Neural progenitor cell (in vitro differentiated cells): ENCODE data around the gene RABGGTA. TPM values are rescaled to one million over a fixed set of nuclear protein-coding genes. Genes with fewer than 3 reads are reported as not detected.

Source experiments
- DNase-seq: peaks from one replicate; pipeline ENCODE4 v3.0.0-alpha.2; 2016; ENCODE audit warnings: low spot score
- H2AFZ ChIP-seq: fragments of 200-600 bp; sonication (generic); replicated peaks from 2 replicates; pipeline ENCODE4 v1.6.1; 2016; ENCODE audit warnings: antibody characterized with exemption
- H3F3A ChIP-seq: fragments of 200-600 bp; sonication (generic); 2 replicates; pipeline ENCODE4 v1.6.1; 2016; ENCODE audit warnings: antibody characterized with exemption, low read depth
- H3K27ac ChIP-seq: fragments of 200-600 bp; sonication (generic); 2 replicates; pipeline ENCODE4 v1.5.1; 2016; ENCODE audit warnings: mild to moderate bottlenecking
- H3K27me3 ChIP-seq: fragments of 200-600 bp; sonication (generic); 2 replicates; pipeline ENCODE4 v1.6.1; 2016; ENCODE audit warnings: mild to moderate bottlenecking, moderate library complexity
- H3K36me3 ChIP-seq: fragments of 200-600 bp; sonication (generic); 2 replicates; pipeline ENCODE4 v1.5.1; 2016
- H3K4me1 ChIP-seq: fragments of 200-600 bp; sonication (generic); 2 replicates; pipeline ENCODE4 v1.6.1; 2016; ENCODE audit warnings: mixed run types
- H3K4me2 ChIP-seq: fragments of 200-600 bp; sonication (generic); 2 replicates; pipeline ENCODE4 v1.6.1; 2016
- H3K4me3 ChIP-seq: fragments of 200-600 bp; sonication (generic); 2 replicates; pipeline ENCODE4 v1.5.1; 2016
- H3K79me2 ChIP-seq: fragments of 200-600 bp; sonication (generic); 2 replicates; pipeline ENCODE4 v1.6.1; 2016; ENCODE audit warnings: low read depth
- H3K9ac ChIP-seq: fragments of 200-600 bp; sonication (generic); 2 replicates; pipeline ENCODE4 v1.6.1; 2016
- H3K9me3 ChIP-seq: fragments of 200-600 bp; sonication (generic); 2 replicates; pipeline ENCODE4 v1.5.1; 2016; ENCODE audit warnings: low read depth
- H4K20me1 ChIP-seq: fragments of 200-600 bp; sonication (generic); 2 replicates; pipeline ENCODE4 v1.6.1; 2016; ENCODE audit warnings: low read depth
- H3K27ac Mint-ChIP-seq: 3 replicates; pipeline ENCODE4 v1.8.0; 2021; ENCODE audit warnings: mixed read lengths
- H3K27me3 Mint-ChIP-seq: 2 replicates; pipeline ENCODE4 v1.8.0; 2022; ENCODE audit warnings: low read depth, mild to moderate bottlenecking, inconsistent platforms, moderate library complexity, mixed read lengths; ENCODE audit not compliant: insufficient read depth
- H3K36me3 Mint-ChIP-seq: 3 replicates; pipeline ENCODE4 v1.8.0; 2021; ENCODE audit warnings: mixed read lengths
- H3K4me1 Mint-ChIP-seq: 3 replicates; pipeline ENCODE4 v1.8.0; 2021; ENCODE audit warnings: mixed read lengths
- H3K4me3 Mint-ChIP-seq: 3 replicates; pipeline ENCODE4 v1.8.0; 2021; ENCODE audit warnings: mild to moderate bottlenecking, moderate library complexity, mixed read lengths
- H3K9me3 Mint-ChIP-seq: 3 replicates; pipeline ENCODE4 v1.8.0; 2020; ENCODE audit warnings: mixed read lengths
- CTCF ChIP-seq: fragments of 200-600 bp; sonication (generic); IDR thresholded peaks from 2 replicates; pipeline ENCODE4 v1.5.1; 2017; ENCODE audit warnings: antibody characterized with exemption, mild to moderate bottlenecking
- EZH2 ChIP-seq: fragments of 200-600 bp; sonication (generic); IDR thresholded peaks from 2 replicates; pipeline ENCODE4 v1.6.1; 2017; ENCODE audit warnings: antibody characterized with exemption, mild to moderate bottlenecking, moderate library complexity
- EZH2phosphoT487 ChIP-seq: fragments of 200-600 bp; sonication (generic); IDR thresholded peaks from 2 replicates; pipeline ENCODE4 v1.6.1; 2017; ENCODE audit warnings: antibody characterized with exemption
- total RNA-seq: library from RNA; depleted of rRNA; stranded (reverse); fragments of >200 nt; gene quantifications from 2 replicates; pipeline ENCODE4 v1.2.3, GENCODE V29; 2015; ENCODE audit warnings: low replicate concordance

RABGGTA gene
- total RNA-seq, 1 donor from 2014 or later: 7.1 TPM

- Mint-ChIP-seq H3K36me3 (no peaks in the 10 kb centered on the region), H3K4me1 (no peaks in the 10 kb centered on the region), H3K4me3 (no peak within 1 kb of the TSS), H3K27me3 (peaks cover 2% of the 10 kb centered on the region), H3K27ac (no peak within 1 kb of the TSS), H3K9me3 (no peaks in the 10 kb centered on the region)
- H4K20me1 ChIP-seq: no peaks in the 10 kb centered on the region
- no peaks in the 10 kb centered on the region for H3K9me3 ChIP-seq
- H3K4me2 ChIP-seq: no peak within 1 kb of the TSS
- no peak for DNase-seq
- no peaks in the 10 kb centered on the region for H3K4me1 ChIP-seq
- no peaks in the 10 kb centered on the region for H3K36me3 ChIP-seq
- no peaks in the 10 kb centered on the region for H3K79me2 ChIP-seq
- no peak within 1 kb of the TSS for H3K4me3 ChIP-seq
- no peak within 1 kb of the TSS for H2AFZ ChIP-seq
- TF ChIP-seq EZH2phosphoT487 (no peak), CTCF (no peak), EZH2 (no peak)
- H3K9ac ChIP-seq: peak within 1 kb of the TSS; percentile 27
- H3F3A ChIP-seq: no peaks in the 10 kb centered on the region
- no peak within 1 kb of the TSS for H3K27ac ChIP-seq
- no peaks in the 10 kb centered on the region for H3K27me3 ChIP-seq
Observed at GRCh38 chr14:24262821-24263733, 8.3 kb downstream of the RABGGTA start, which contains the start of gene TGM1. Gene TGM1 (minus strand): TSS chr14:24263177. CDS start chr14:24262352, 825 bp downstream.

GRCh38 chr14:24261969-24262327 is 9.4 kb downstream of the RABGGTA start:
- Mint-ChIP-seq H3K4me3 (no peak overlapping the region), H3K27me3 (peaks cover 2% of the 10 kb centered on the region), H3K27ac (no peak overlapping the region), H3K4me1 (no peaks in the 10 kb centered on the region), H3K9me3 (no peaks in the 10 kb centered on the region), H3K36me3 (no peaks in the 10 kb centered on the region)
- Histone ChIP-seq H3K9ac (no peak overlapping the region), H3K4me2 (no peak overlapping the region), H3K36me3 (no peaks in the 10 kb centered on the region), H3F3A (no peaks in the 10 kb centered on the region), H3K4me3 (no peak overlapping the region), H3K9me3 (no peaks in the 10 kb centered on the region), H3K27me3 (no peaks in the 10 kb centered on the region), H4K20me1 (no peaks in the 10 kb centered on the region), H3K27ac (no peak overlapping the region), H2AFZ (no peak overlapping the region), H3K79me2 (no peaks in the 10 kb centered on the region), H3K4me1 (no peaks in the 10 kb centered on the region)
- TF ChIP-seq EZH2phosphoT487: no peak
- TF ChIP-seq CTCF: no peak
- TF ChIP-seq EZH2: no peak
- no peak for DNase-seq

GRCh38 chr14:24261256-24261968 is 10.0 kb downstream of the RABGGTA start:
- Histone ChIP-seq H3K9me3 (no peaks in the 10 kb centered on the region), H4K20me1 (no peaks in the 10 kb centered on the region), H3K27ac (no peak overlapping the region), H3K27me3 (no peaks in the 10 kb centered on the region), H3F3A (no peaks in the 10 kb centered on the region), H3K9ac (no peak overlapping the region), H3K4me2 (no peak overlapping the region), H3K4me1 (no peaks in the 10 kb centered on the region), H3K79me2 (no peaks in the 10 kb centered on the region), H3K36me3 (no peaks in the 10 kb centered on the region), H2AFZ (no peak overlapping the region), H3K4me3 (no peak overlapping the region)
- H3K27ac Mint-ChIP-seq: no peak overlapping the region
- no peaks in the 10 kb centered on the region for H3K36me3 Mint-ChIP-seq
- no peak for DNase-seq
- no peaks in the 10 kb centered on the region for H3K4me1 Mint-ChIP-seq
- peaks cover 2% of the 10 kb centered on the region for H3K27me3 Mint-ChIP-seq
- H3K9me3 Mint-ChIP-seq: no peaks in the 10 kb centered on the region
- H3K4me3 Mint-ChIP-seq: no peak overlapping the region
- TF ChIP-seq EZH2phosphoT487 (no peak), EZH2 (no peak), CTCF (no peak)
